Esophagus (tissue), 2 donors: ENCODE measurements around the gene RAB6C. TPM values are rescaled to one million over a fixed set of nuclear protein-coding genes. Genes with fewer than 3 reads are reported as not detected.
"Not testable (repeated sequence)": the region's sequence is repeated elsewhere in the genome, so short reads cannot be mapped to it uniquely, and the experiment has no call there.

Experiments
- H3K27ac ChIP-seq, 2 donors: one replicate each; pipeline ENCODE4 v1.5.1; 2013; ENCODE audit warnings: low read depth in 2 of 2, mild to moderate bottlenecking in 2 of 2, inconsistent platforms in 1 of 2, low read length in 1 of 2, moderate library complexity in 1 of 2
- H3K27me3 ChIP-seq, 2 donors: one replicate each; pipeline ENCODE4 v1.6.1; 2013; ENCODE audit warnings: low read length in 2 of 2, control low read depth in 1 of 2, mild to moderate bottlenecking in 1 of 2; ENCODE audit not compliant: insufficient read depth in 2 of 2, control insufficient read depth in 1 of 2
- H3K36me3 ChIP-seq, 2 donors: one replicate each; pipeline ENCODE4 v1.6.1; 2013; ENCODE audit warnings: low read length in 1 of 2; ENCODE audit not compliant: control insufficient read depth in 2 of 2, insufficient read depth in 2 of 2
- H3K4me1 ChIP-seq, 2 donors: one replicate each; pipeline ENCODE4 v1.6.1; 2013; ENCODE audit warnings: low read length in 1 of 2; ENCODE audit not compliant: control insufficient read depth in 2 of 2, insufficient read depth in 2 of 2
- H3K4me3 ChIP-seq, 2 donors: one replicate each; pipeline ENCODE4 v1.5.1; 2013; ENCODE audit warnings: low read length in 2 of 2, mild to moderate bottlenecking in 2 of 2, low read depth in 1 of 2, moderate library complexity in 1 of 2
- H3K9me3 ChIP-seq, 2 donors: one replicate each; pipeline ENCODE4 v1.6.1; 2013; ENCODE audit warnings: mild to moderate bottlenecking in 2 of 2, low read depth in 1 of 2, low read length in 1 of 2, moderate library complexity in 1 of 2; ENCODE audit not compliant: control insufficient read depth in 2 of 2, insufficient read depth in 1 of 2
- WGBS, 2 donors: extraction: QIAGEN DNeasy Blood & Tissue Kit; methylation state at CpG; one replicate each; pipeline ENCODE4 v1.1.7; 2013; 5-methylcytosine and 5-hydroxymethylcytosine counted together
- polyA plus RNA-seq, 2 donors: library from polyadenylated mRNA; stranded (reverse); fragments of 200-250 nt; gene quantifications; one replicate each; pipeline ENCODE4 v1.2.3, GENCODE V29; 2013
- donor health status: healthy with polysubstance abuse.
- donor health status: Bipolar disorder and iron deficiency.

Gene RAB6C
- polyA plus RNA-seq, result under 1 TPM in 1 of 2 donors, not detected in 1; 0.02 TPM

GRCh38 chr2:129979629-129980155, at the start of gene RAB6C:
Gene RAB6C, plus strand, starts transcription at chr2:129979666. Its CDS starts 450 bp downstream, at chr2:129980116.
- H3K36me3 ChIP-seq, H3K9me3 ChIP-seq, H3K4me1 ChIP-seq, H3K27me3 ChIP-seq: not testable (repeated sequence)
- Histone ChIP-seq H3K27ac (peak within 1 kb of the TSS in 1 of 2 donors; percentile 55), H3K4me3 (peak within 1 kb of the TSS in 1 of 2 donors; percentile 35)
- 2% methylated on average over 53 to 54 of the region's 54 CpGs for WGBS, 2 donors

GRCh38 chr2:129930451-129930850, 49.0 kb upstream of the RAB6C start:
- H3K4me1 ChIP-seq, result peaks cover 0 to 3% of the 10 kb centered on the region in 2 donors
- H3K4me3 ChIP-seq, result no peak overlapping the region
- H3K36me3 ChIP-seq, result no peaks in the 10 kb centered on the region
- H3K27ac ChIP-seq, result no peak overlapping the region
- WGBS, 2 donors, result 53 to 58% methylated on average over 6 of the region's 6 CpGs
- peaks cover 0 to 3% of the 10 kb centered on the region in 2 donors for H3K27me3 ChIP-seq
- H3K9me3 ChIP-seq, result no peaks in the 10 kb centered on the region

- 36 to 42% methylated on average over 6 to 8 of the region's 8 CpGs for WGBS, 2 donors
- not testable (repeated sequence) for H3K4me3 ChIP-seq, H3K36me3 ChIP-seq, H3K27me3 ChIP-seq, H3K4me1 ChIP-seq, H3K9me3 ChIP-seq, H3K27ac ChIP-seq
These were observed 46.1 kb upstream of the RAB6C start for GRCh38 chr2:129933387-129933786.

- Histone ChIP-seq H3K4me3 (no peak overlapping the region), H3K27me3 (peaks cover 0 to 3% of the 10 kb centered on the region in 2 donors), H3K36me3 (no peaks in the 10 kb centered on the region), H3K4me1 (peaks cover 0 to 3% of the 10 kb centered on the region in 2 donors), H3K27ac (no peak overlapping the region), H3K9me3 (no peaks in the 10 kb centered on the region)
- 6% methylated on average over 31 to 41 of the region's 41 CpGs for WGBS, 2 donors
These were observed 45.2 kb upstream of the RAB6C start for GRCh38 chr2:129934044-129934822.

GRCh38 chr2:129935118-129935517, 44.3 kb upstream of the RAB6C start:
- 49 to 66% methylated on average over 1 of the region's 1 CpG for WGBS, 2 donors

GRCh38 chr2:129936334-129936934, 43.0 kb upstream of the RAB6C start:
- WGBS, 2 donors, result 69 to 75% methylated on average over 9 of the region's 9 CpGs
- H3K4me3 ChIP-seq, result no peak overlapping the region
- H3K27me3 ChIP-seq, result peaks cover 0 to 3% of the 10 kb centered on the region in 2 donors

More at GRCh38 chr2:129935118-129935517, 44.3 kb upstream of the RAB6C start:
- Histone ChIP-seq H3K27ac (no peak overlapping the region), H3K9me3 (no peaks in the 10 kb centered on the region), H3K27me3 (peaks cover 0 to 3% of the 10 kb centered on the region in 2 donors), H3K4me1 (peaks cover 0 to 3% of the 10 kb centered on the region in 2 donors), H3K36me3 (no peaks in the 10 kb centered on the region), H3K4me3 (no peak overlapping the region)

GRCh38 chr2:129938850-129939471, 40.5 kb upstream of the RAB6C start:
- not testable (repeated sequence) for H3K4me3 ChIP-seq, H3K27me3 ChIP-seq, H3K27ac ChIP-seq, H3K9me3 ChIP-seq, H3K4me1 ChIP-seq, H3K36me3 ChIP-seq
- WGBS, 2 donors, result 79 to 83% methylated on average over 7 of the region's 7 CpGs

More at GRCh38 chr2:129936334-129936934, 43.0 kb upstream of the RAB6C start:
- H3K36me3 ChIP-seq, result no peaks in the 10 kb centered on the region
- H3K4me1 ChIP-seq, result peaks cover 0 to 3% of the 10 kb centered on the region in 2 donors
- no peaks in the 10 kb centered on the region for H3K9me3 ChIP-seq
- no peak overlapping the region for H3K27ac ChIP-seq

GRCh38 chr2:129943456-129943855, 36.0 kb upstream of the RAB6C start:
- not testable (repeated sequence) for H3K27me3 ChIP-seq

GRCh38 chr2:129945557-129945956, 33.9 kb upstream of the RAB6C start:
- Histone ChIP-seq H3K4me3 (no peak overlapping the region), H3K27ac (no peak overlapping the region), H3K36me3 (no peaks in the 10 kb centered on the region), H3K9me3 (no peaks in the 10 kb centered on the region), H3K27me3 (no peaks in the 10 kb centered on the region), H3K4me1 (no peaks in the 10 kb centered on the region)

More at GRCh38 chr2:129943456-129943855, 36.0 kb upstream of the RAB6C start:
- not testable (repeated sequence) for H3K36me3 ChIP-seq, H3K4me3 ChIP-seq, H3K27ac ChIP-seq, H3K9me3 ChIP-seq, H3K4me1 ChIP-seq
- 77 to 80% methylated on average over 8 of the region's 8 CpGs for WGBS, 2 donors
